Type B pancreatic cell (in vitro differentiated cells): Measurements from ENCODE around the gene EHMT1. TPM values are rescaled to one million over a fixed set of nuclear protein-coding genes. Genes with fewer than 3 reads are reported as not detected.

Experiments used
- DNase-seq: peaks from one replicate; pipeline ENCODE4 v3.0.0; 2021; ENCODE audit warnings: mixed read lengths; ENCODE audit not compliant: unreplicated experiment; ENCODE audit errors: extremely low spot score
- H3K27ac Mint-ChIP-seq: 2 replicates; pipeline ENCODE4 v1.8.0; 2021; ENCODE audit warnings: mild to moderate bottlenecking, mixed read lengths
- H3K27me3 Mint-ChIP-seq: 2 replicates; pipeline ENCODE4 v1.8.0; 2021; ENCODE audit warnings: mixed read lengths
- H3K36me3 Mint-ChIP-seq: 2 replicates; pipeline ENCODE4 v1.8.0; 2021; ENCODE audit warnings: mixed read lengths
- H3K4me1 Mint-ChIP-seq: one replicate; pipeline ENCODE4 v1.8.0; 2021; ENCODE audit warnings: mixed read lengths; ENCODE audit not compliant: unreplicated experiment
- H3K4me3 Mint-ChIP-seq: 2 replicates; pipeline ENCODE4 v1.8.0; 2021; ENCODE audit warnings: mild to moderate bottlenecking, mixed read lengths
- H3K9me3 Mint-ChIP-seq: 2 replicates; pipeline ENCODE4 v1.8.0; 2021; ENCODE audit warnings: mixed read lengths
- total RNA-seq: library from RNA; stranded (reverse); gene quantifications from 2 replicates; pipeline ENCODE4 v1.2.1, GENCODE V29; 2021; ENCODE audit warnings: low replicate concordance
- TF ChIP-seq, protein P1 (sequence below): fragments of 200-600 bp; sonication (generic); conservative IDR thresholded peaks from 2 replicates; pipeline ENCODE4 v1.5.0; 2021; ENCODE audit warnings: antibody characterized with exemption, mild to moderate bottlenecking

The EHMT1 gene
- total RNA-seq, 1 donor from 2014 or later = 111 TPM

DNA sequence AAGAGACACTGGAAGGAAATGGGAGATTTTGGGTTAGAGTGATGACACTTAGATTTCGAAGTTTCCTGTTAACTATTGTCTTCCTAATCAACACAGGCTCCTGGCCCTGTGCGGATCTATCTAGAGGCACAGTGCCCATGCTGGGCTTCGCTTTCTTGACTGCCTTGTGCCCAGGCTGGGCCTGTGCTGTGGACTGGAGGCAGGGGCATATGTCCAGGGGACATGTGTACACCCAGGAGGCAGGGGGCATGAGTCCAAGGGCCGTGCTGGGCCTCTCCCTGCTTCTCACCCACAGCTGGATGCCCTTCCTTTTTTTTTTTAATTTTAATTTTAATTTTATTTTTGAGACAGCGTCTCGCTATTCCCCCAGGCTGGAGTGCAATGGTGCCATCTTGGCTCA is 37.6 kb downstream of the EHMT1 start:
- Mint-ChIP-seq H3K4me1 (peaks cover 10% of the 10 kb centered on the region), H3K27ac (no peak overlapping the region), H3K9me3 (no peaks in the 10 kb centered on the region), H3K27me3 (no peaks in the 10 kb centered on the region), H3K4me3 (no peak overlapping the region), H3K36me3 (peaks cover 13% of the 10 kb centered on the region)
- TF ChIP-seq, protein P1, sequence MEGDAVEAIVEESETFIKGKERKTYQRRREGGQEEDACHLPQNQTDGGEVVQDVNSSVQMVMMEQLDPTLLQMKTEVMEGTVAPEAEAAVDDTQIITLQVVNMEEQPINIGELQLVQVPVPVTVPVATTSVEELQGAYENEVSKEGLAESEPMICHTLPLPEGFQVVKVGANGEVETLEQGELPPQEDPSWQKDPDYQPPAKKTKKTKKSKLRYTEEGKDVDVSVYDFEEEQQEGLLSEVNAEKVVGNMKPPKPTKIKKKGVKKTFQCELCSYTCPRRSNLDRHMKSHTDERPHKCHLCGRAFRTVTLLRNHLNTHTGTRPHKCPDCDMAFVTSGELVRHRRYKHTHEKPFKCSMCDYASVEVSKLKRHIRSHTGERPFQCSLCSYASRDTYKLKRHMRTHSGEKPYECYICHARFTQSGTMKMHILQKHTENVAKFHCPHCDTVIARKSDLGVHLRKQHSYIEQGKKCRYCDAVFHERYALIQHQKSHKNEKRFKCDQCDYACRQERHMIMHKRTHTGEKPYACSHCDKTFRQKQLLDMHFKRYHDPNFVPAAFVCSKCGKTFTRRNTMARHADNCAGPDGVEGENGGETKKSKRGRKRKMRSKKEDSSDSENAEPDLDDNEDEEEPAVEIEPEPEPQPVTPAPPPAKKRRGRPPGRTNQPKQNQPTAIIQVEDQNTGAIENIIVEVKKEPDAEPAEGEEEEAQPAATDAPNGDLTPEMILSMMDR = no peak
- no peak for DNase-seq

DNA sequence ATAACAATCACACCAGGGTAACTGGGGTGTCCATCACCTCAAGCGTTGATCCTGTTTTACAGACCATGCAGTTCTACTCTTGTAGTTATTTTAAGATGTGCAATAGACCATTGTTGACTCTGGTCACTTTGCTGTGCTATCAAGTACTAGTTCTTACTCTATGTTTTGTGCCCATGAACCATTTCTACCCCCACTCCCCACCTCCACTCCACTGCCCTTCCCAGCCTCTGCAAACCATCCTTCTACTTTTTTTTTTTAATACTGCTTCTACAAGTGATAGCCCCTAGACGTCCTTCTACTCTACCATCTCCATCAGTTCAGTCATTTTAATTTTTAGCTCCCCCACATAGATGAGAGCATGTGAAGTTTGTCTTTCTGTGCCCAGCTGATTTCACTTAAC is 38.8 kb downstream of the EHMT1 start:
- TF ChIP-seq, protein P1 = no peak
- DNase-seq = no peak
- no peak overlapping the region for H3K27ac Mint-ChIP-seq
- H3K4me1 Mint-ChIP-seq = peaks cover 10% of the 10 kb centered on the region
- no peaks in the 10 kb centered on the region for H3K27me3 Mint-ChIP-seq
- H3K9me3 Mint-ChIP-seq = no peaks in the 10 kb centered on the region
- H3K4me3 Mint-ChIP-seq = no peak overlapping the region
- peaks cover 9% of the 10 kb centered on the region for H3K36me3 Mint-ChIP-seq

DNA sequence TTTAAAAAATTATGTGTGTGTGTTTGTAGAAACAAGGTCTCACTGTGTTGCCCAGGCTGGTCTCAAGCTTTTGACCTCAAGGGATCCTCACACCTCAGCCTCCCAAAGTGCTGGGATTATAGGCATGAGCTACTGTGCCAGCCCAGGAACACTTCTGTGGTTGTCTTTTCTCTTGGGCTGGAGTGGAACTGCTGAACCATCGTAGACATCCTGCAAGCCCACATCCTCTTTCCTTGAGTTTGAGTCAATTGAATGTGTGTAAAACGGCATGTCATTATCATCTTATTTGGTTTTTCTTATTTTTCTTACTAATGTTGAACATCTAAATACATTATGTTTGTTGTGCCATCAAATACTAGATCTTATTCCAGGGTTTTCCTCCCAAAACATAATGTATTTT is 40.0 kb downstream of the EHMT1 start:
- peaks cover 16% of the 10 kb centered on the region for H3K4me1 Mint-ChIP-seq
- no peak overlapping the region for H3K27ac Mint-ChIP-seq
- H3K4me3 Mint-ChIP-seq = no peak overlapping the region
- no peaks in the 10 kb centered on the region for H3K27me3 Mint-ChIP-seq
- no peaks in the 10 kb centered on the region for H3K9me3 Mint-ChIP-seq
- peaks cover 13% of the 10 kb centered on the region for H3K36me3 Mint-ChIP-seq
- TF ChIP-seq, protein P1 = no peak
- DNase-seq = no peak

DNA sequence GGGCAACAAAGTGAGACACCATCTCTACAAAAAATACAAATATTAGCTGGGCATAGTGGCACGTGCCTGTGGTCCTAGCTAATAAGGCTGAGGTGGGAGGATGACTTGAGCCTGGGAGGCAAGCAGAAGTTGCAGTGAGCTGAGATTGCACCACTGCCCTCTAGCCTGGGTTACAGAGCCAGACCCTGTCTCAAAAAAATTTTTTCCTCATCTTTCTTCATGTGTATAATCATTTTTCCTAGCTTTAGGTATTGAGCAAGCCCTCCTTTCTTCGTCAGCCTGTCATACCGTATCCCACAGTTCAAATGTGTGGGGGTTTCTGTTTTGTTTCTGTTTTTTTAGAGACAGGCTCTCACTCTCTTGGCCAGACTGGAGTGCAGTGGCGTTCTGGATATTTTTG is 41.3 kb downstream of the EHMT1 start:
- Mint-ChIP-seq H3K27me3 (no peaks in the 10 kb centered on the region), H3K9me3 (no peaks in the 10 kb centered on the region), H3K27ac (no peak overlapping the region), H3K4me3 (no peak overlapping the region), H3K36me3 (peaks cover 13% of the 10 kb centered on the region), H3K4me1 (peaks cover 22% of the 10 kb centered on the region)
- TF ChIP-seq, protein P1 = no peak
- no peak for DNase-seq

DNA sequence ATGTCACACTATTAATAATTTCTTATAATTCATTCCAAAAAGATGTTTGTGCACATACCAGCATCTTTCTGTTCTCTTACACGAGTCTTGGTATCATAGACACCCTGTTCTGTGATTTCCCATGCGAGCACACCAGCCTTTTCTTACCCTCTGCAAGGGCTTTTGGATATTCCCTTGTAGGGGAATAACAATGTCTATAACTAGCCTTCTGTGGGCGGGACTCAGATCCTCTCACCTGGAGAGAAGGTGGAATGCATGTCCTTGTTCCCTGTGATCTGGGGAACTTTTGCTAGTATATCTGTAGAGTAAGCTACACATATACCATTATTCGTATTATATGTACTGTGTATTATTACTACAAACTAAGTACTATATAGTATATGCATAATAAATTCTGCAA is 44.8 kb downstream of the EHMT1 start:
- H3K4me3 Mint-ChIP-seq = no peak overlapping the region
- no peak for DNase-seq
- peaks cover 16% of the 10 kb centered on the region for H3K36me3 Mint-ChIP-seq
- H3K27me3 Mint-ChIP-seq = no peaks in the 10 kb centered on the region
- TF ChIP-seq, protein P1 = no peak
- H3K27ac Mint-ChIP-seq = peak overlapping the region; percentile 2
- peaks cover 34% of the 10 kb centered on the region for H3K4me1 Mint-ChIP-seq
- H3K9me3 Mint-ChIP-seq = no peaks in the 10 kb centered on the region

DNA sequence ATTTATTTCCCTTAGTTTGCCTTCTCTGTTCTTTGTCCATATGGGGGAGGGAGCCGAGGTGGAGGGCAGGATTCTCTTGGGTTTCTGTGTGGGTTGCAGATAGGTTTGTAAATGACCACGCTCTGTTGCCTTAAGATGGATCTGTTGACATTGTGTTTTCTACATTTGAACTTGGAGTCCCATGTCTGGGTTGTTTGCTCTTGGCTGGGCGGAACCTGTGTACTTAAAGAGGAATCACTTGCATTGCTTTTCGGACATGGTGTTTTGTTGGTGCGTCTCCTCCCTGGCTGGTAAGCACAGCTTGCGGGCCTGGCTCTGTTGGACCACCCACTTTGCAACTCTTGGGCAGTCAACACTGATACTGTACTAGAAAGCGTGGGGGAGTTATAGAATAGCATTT is 45.9 kb downstream of the EHMT1 start:
- Mint-ChIP-seq H3K4me3 (peak overlapping the region; percentile 17), H3K9me3 (no peaks in the 10 kb centered on the region), H3K27me3 (no peaks in the 10 kb centered on the region), H3K36me3 (peaks cover 23% of the 10 kb centered on the region), H3K27ac (peak overlapping the region; percentile 43), H3K4me1 (peaks cover 34% of the 10 kb centered on the region)
- no peak for DNase-seq
- TF ChIP-seq, protein P1 = no peak
